ENCODE measurements around the gene FES.
A peak's percentile ranks its signal among the peaks of the same experiment; 100 is the strongest.

The FES gene

GRCh38 chr15:90860942-90861675 lies 23.2 kb upstream of the FES start:
- Histone ChIP-seq H3K4me3 (ENCODE audit: low read depth in 1 of 2, low read length in 2 of 2) (no peak overlapping the region), H3K9ac (ENCODE audit: low read depth in 1 of 2, low read length in 2 of 2) (no peak overlapping the region), H3K9me3 (ENCODE audit: control insufficient read depth in 1 of 2, low read length in 2 of 2) (no peaks in the 10 kb centered on the region), H3K36me3 (ENCODE audit: control insufficient read depth in 1 of 2, insufficient read depth in 2 of 2, low read length in 2 of 2) (no peaks in the 10 kb centered on the region), H3K27ac (ENCODE audit: low read depth, low read length) (no peak overlapping the region), H3K27me3 (ENCODE audit: control insufficient read depth in 1 of 2, insufficient read depth in 2 of 2, low read length in 2 of 2) (no peaks in the 10 kb centered on the region), H3K4me1 (ENCODE audit: control insufficient read depth in 1 of 2, insufficient read depth in 2 of 2, low read length in 2 of 2) (peaks cover 11 to 13% of the 10 kb centered on the region in 2 donors)

GRCh38 chr15:90862487-90862886 lies 21.8 kb upstream of the FES start:
- H3K27me3 ChIP-seq (ENCODE audit: control insufficient read depth in 1 of 2, insufficient read depth in 2 of 2, low read length in 2 of 2), result no peaks in the 10 kb centered on the region
- H3K9ac ChIP-seq (ENCODE audit: low read depth in 1 of 2, low read length in 2 of 2), result no peak overlapping the region

GRCh38 chr15:90862964-90863778 lies 21.1 kb upstream of the FES start:
- H3K4me3 ChIP-seq (ENCODE audit: low read depth in 1 of 2, low read length in 2 of 2), result no peak overlapping the region
- H3K36me3 ChIP-seq (ENCODE audit: control insufficient read depth in 1 of 2, insufficient read depth in 2 of 2, low read length in 2 of 2), result no peaks in the 10 kb centered on the region
- H3K4me1 ChIP-seq (ENCODE audit: control insufficient read depth in 1 of 2, insufficient read depth in 2 of 2, low read length in 2 of 2), result peaks cover 7 to 12% of the 10 kb centered on the region in 2 donors
- no peak overlapping the region for H3K27ac ChIP-seq (ENCODE audit: low read depth, low read length)
- no peaks in the 10 kb centered on the region for H3K9me3 ChIP-seq (ENCODE audit: control insufficient read depth in 1 of 2, low read length in 2 of 2)
- no peak overlapping the region for H3K9ac ChIP-seq (ENCODE audit: low read depth in 1 of 2, low read length in 2 of 2)
- no peaks in the 10 kb centered on the region for H3K27me3 ChIP-seq (ENCODE audit: control insufficient read depth in 1 of 2, insufficient read depth in 2 of 2, low read length in 2 of 2)

More at GRCh38 chr15:90862487-90862886, 21.8 kb upstream of the FES start:
- no peaks in the 10 kb centered on the region for H3K36me3 ChIP-seq (ENCODE audit: control insufficient read depth in 1 of 2, insufficient read depth in 2 of 2, low read length in 2 of 2)
- peaks cover 5 to 10% of the 10 kb centered on the region in 2 donors for H3K4me1 ChIP-seq (ENCODE audit: control insufficient read depth in 1 of 2, insufficient read depth in 2 of 2, low read length in 2 of 2)
- no peak overlapping the region for H3K4me3 ChIP-seq (ENCODE audit: low read depth in 1 of 2, low read length in 2 of 2)
- H3K9me3 ChIP-seq (ENCODE audit: control insufficient read depth in 1 of 2, low read length in 2 of 2), result no peaks in the 10 kb centered on the region
- H3K27ac ChIP-seq (ENCODE audit: low read depth, low read length), result no peak overlapping the region

GRCh38 chr15:90863987-90864386 lies 20.3 kb upstream of the FES start:
- Histone ChIP-seq H3K9me3 (ENCODE audit: control insufficient read depth in 1 of 2, low read length in 2 of 2) (no peaks in the 10 kb centered on the region), H3K27me3 (ENCODE audit: control insufficient read depth in 1 of 2, insufficient read depth in 2 of 2, low read length in 2 of 2) (no peaks in the 10 kb centered on the region), H3K27ac (ENCODE audit: low read depth, low read length) (no peak overlapping the region), H3K36me3 (ENCODE audit: control insufficient read depth in 1 of 2, insufficient read depth in 2 of 2, low read length in 2 of 2) (no peaks in the 10 kb centered on the region), H3K4me1 (ENCODE audit: control insufficient read depth in 1 of 2, insufficient read depth in 2 of 2, low read length in 2 of 2) (peaks cover 13 to 19% of the 10 kb centered on the region in 2 donors), H3K9ac (ENCODE audit: low read depth in 1 of 2, low read length in 2 of 2) (no peak overlapping the region), H3K4me3 (ENCODE audit: low read depth in 1 of 2, low read length in 2 of 2) (no peak overlapping the region)

GRCh38 chr15:90864507-90864906 lies 19.8 kb upstream of the FES start:
- no peak overlapping the region for H3K27ac ChIP-seq (ENCODE audit: low read depth, low read length)
- no peak overlapping the region for H3K4me3 ChIP-seq (ENCODE audit: low read depth in 1 of 2, low read length in 2 of 2)
- no peaks in the 10 kb centered on the region for H3K27me3 ChIP-seq (ENCODE audit: control insufficient read depth in 1 of 2, insufficient read depth in 2 of 2, low read length in 2 of 2)
- no peaks in the 10 kb centered on the region for H3K36me3 ChIP-seq (ENCODE audit: control insufficient read depth in 1 of 2, insufficient read depth in 2 of 2, low read length in 2 of 2)
- H3K4me1 ChIP-seq (ENCODE audit: control insufficient read depth in 1 of 2, insufficient read depth in 2 of 2, low read length in 2 of 2), result peaks cover 14 to 20% of the 10 kb centered on the region in 2 donors
- no peak overlapping the region for H3K9ac ChIP-seq (ENCODE audit: low read depth in 1 of 2, low read length in 2 of 2)
- H3K9me3 ChIP-seq (ENCODE audit: control insufficient read depth in 1 of 2, low read length in 2 of 2), result no peaks in the 10 kb centered on the region

GRCh38 chr15:90865702-90866101 lies 18.6 kb upstream of the FES start:
- Histone ChIP-seq H3K36me3 (ENCODE audit: control insufficient read depth in 1 of 2, insufficient read depth in 2 of 2, low read length in 2 of 2) (no peaks in the 10 kb centered on the region), H3K27me3 (ENCODE audit: control insufficient read depth in 1 of 2, insufficient read depth in 2 of 2, low read length in 2 of 2) (no peaks in the 10 kb centered on the region), H3K4me3 (ENCODE audit: low read depth in 1 of 2, low read length in 2 of 2) (no peak overlapping the region), H3K9ac (ENCODE audit: low read depth in 1 of 2, low read length in 2 of 2) (no peak overlapping the region), H3K9me3 (ENCODE audit: control insufficient read depth in 1 of 2, low read length in 2 of 2) (no peaks in the 10 kb centered on the region), H3K27ac (ENCODE audit: low read depth, low read length) (no peak overlapping the region), H3K4me1 (ENCODE audit: control insufficient read depth in 1 of 2, insufficient read depth in 2 of 2, low read length in 2 of 2) (peaks cover 25 to 27% of the 10 kb centered on the region in 2 donors)

GRCh38 chr15:90866161-90866715 lies 18.1 kb upstream of the FES start:
- H3K27me3 ChIP-seq (ENCODE audit: control insufficient read depth in 1 of 2, insufficient read depth in 2 of 2, low read length in 2 of 2), result no peaks in the 10 kb centered on the region
- peaks cover 26 to 27% of the 10 kb centered on the region in 2 donors for H3K4me1 ChIP-seq (ENCODE audit: control insufficient read depth in 1 of 2, insufficient read depth in 2 of 2, low read length in 2 of 2)
- H3K9ac ChIP-seq (ENCODE audit: low read depth in 1 of 2, low read length in 2 of 2), result no peak overlapping the region
- no peak overlapping the region for H3K27ac ChIP-seq (ENCODE audit: low read depth, low read length)
- H3K9me3 ChIP-seq (ENCODE audit: control insufficient read depth in 1 of 2, low read length in 2 of 2), result no peaks in the 10 kb centered on the region
- no peak overlapping the region for H3K4me3 ChIP-seq (ENCODE audit: low read depth in 1 of 2, low read length in 2 of 2)
- no peaks in the 10 kb centered on the region for H3K36me3 ChIP-seq (ENCODE audit: control insufficient read depth in 1 of 2, insufficient read depth in 2 of 2, low read length in 2 of 2)

- Histone ChIP-seq H3K4me1 (ENCODE audit: control insufficient read depth in 1 of 2, insufficient read depth in 2 of 2, low read length in 2 of 2) (peaks cover 26 to 27% of the 10 kb centered on the region in 2 donors), H3K27ac (ENCODE audit: low read depth, low read length) (no peak overlapping the region), H3K36me3 (ENCODE audit: control insufficient read depth in 1 of 2, insufficient read depth in 2 of 2, low read length in 2 of 2) (no peaks in the 10 kb centered on the region), H3K4me3 (ENCODE audit: low read depth in 1 of 2, low read length in 2 of 2) (no peak overlapping the region), H3K9me3 (ENCODE audit: control insufficient read depth in 1 of 2, low read length in 2 of 2) (no peaks in the 10 kb centered on the region), H3K27me3 (ENCODE audit: control insufficient read depth in 1 of 2, insufficient read depth in 2 of 2, low read length in 2 of 2) (no peaks in the 10 kb centered on the region), H3K9ac (ENCODE audit: low read depth in 1 of 2, low read length in 2 of 2) (no peak overlapping the region)
These were observed 17.5 kb upstream of the FES start for GRCh38 chr15:90866800-90867199.

GRCh38 chr15:90868261-90868689 lies 16.0 kb upstream of the FES start, which contains the start of gene FURIN:
TSS of gene FURIN (plus strand) at chr15:90868588. CDS start at chr15:90875741, 7,153 bp downstream.
- H3K4me1 ChIP-seq (ENCODE audit: control insufficient read depth in 1 of 2, insufficient read depth in 2 of 2, low read length in 2 of 2), result peaks cover 36 to 39% of the 10 kb centered on the region in 2 donors
- H3K4me3 ChIP-seq (ENCODE audit: low read depth in 1 of 2, low read length in 2 of 2), result no peak within 1 kb of the TSS
- H3K9me3 ChIP-seq (ENCODE audit: control insufficient read depth in 1 of 2, low read length in 2 of 2), result no peaks in the 10 kb centered on the region
- H3K9ac ChIP-seq (ENCODE audit: low read depth in 1 of 2, low read length in 2 of 2), result peak within 1 kb of the TSS in 1 of 2 donors; percentile 72
- peak within 1 kb of the TSS; percentile 46 for H3K27ac ChIP-seq (ENCODE audit: low read depth, low read length)
- no peaks in the 10 kb centered on the region for H3K27me3 ChIP-seq (ENCODE audit: control insufficient read depth in 1 of 2, insufficient read depth in 2 of 2, low read length in 2 of 2)
- no peaks in the 10 kb centered on the region for H3K36me3 ChIP-seq (ENCODE audit: control insufficient read depth in 1 of 2, insufficient read depth in 2 of 2, low read length in 2 of 2)

- Histone ChIP-seq H3K27ac (ENCODE audit: low read depth, low read length) (peak overlapping the region; percentile 46), H3K9me3 (ENCODE audit: control insufficient read depth in 1 of 2, low read length in 2 of 2) (no peaks in the 10 kb centered on the region), H3K4me1 (ENCODE audit: control insufficient read depth in 1 of 2, insufficient read depth in 2 of 2, low read length in 2 of 2) (peaks cover 44 to 47% of the 10 kb centered on the region in 2 donors), H3K27me3 (ENCODE audit: control insufficient read depth in 1 of 2, insufficient read depth in 2 of 2, low read length in 2 of 2) (no peaks in the 10 kb centered on the region), H3K36me3 (ENCODE audit: control insufficient read depth in 1 of 2, insufficient read depth in 2 of 2, low read length in 2 of 2) (no peaks in the 10 kb centered on the region), H3K9ac (ENCODE audit: low read depth in 1 of 2, low read length in 2 of 2) (peak overlapping the region in 1 of 2 donors; percentile 72), H3K4me3 (ENCODE audit: low read depth in 1 of 2, low read length in 2 of 2) (no peak overlapping the region)
These were observed 15.2 kb upstream of the FES start for GRCh38 chr15:90869140-90869541.
